ENCODE data around the gene ATP9B. TPM values are rescaled to one million over a fixed set of nuclear protein-coding genes. Genes with fewer than 3 reads are reported as not detected.

Gene ATP9B
- total RNA-seq, 3 donors from 2014 or later (not counting 1 experiment from before 2014, with no cell fraction given) = 66.0 to 78.9 (median 68.0) TPM

GRCh38 chr18:79385708-79386341 is 316.6 kb downstream of the ATP9B start:
- Mint-ChIP-seq H3K27ac (no peak overlapping the region), H3K4me3 (no peak overlapping the region), H3K36me3 (no peaks in the 10 kb centered on the region), H3K9me3 (no peaks in the 10 kb centered on the region), H3K27me3 (ENCODE audit: low read depth in 2 of 2) (peaks cover 24 to 31% of the 10 kb centered on the region in 2 donors), H3K4me1 (peaks cover 0 to 10% of the 10 kb centered on the region in 2 donors)
- no peak for DNase-seq
- Histone ChIP-seq H3K4me3 (ENCODE audit: low read length) (no peak overlapping the region), H3K36me3 (ENCODE audit: control insufficient read depth, insufficient read depth, low read length) (no peaks in the 10 kb centered on the region), H3K27ac (ENCODE audit: low read length) (no peak overlapping the region), H3K9me3 (ENCODE audit: control insufficient read depth, insufficient read depth, low read length) (no peaks in the 10 kb centered on the region), H3K27me3 (ENCODE audit: control insufficient read depth, insufficient read depth, low read length) (peaks cover 17% of the 10 kb centered on the region), H3K4me1 (ENCODE audit: control insufficient read depth, insufficient read depth, low read length) (no peaks in the 10 kb centered on the region)
- intact Hi-C loops (cut with micrococcal nuclease) = no loop called here
- no peak for ATAC-seq
- TF ChIP-seq CTCF (IDR thresholded peaks at IDR 0.05) = no peak
- 74% methylated on average over 21 of the region's 21 CpGs for WGBS (ENCODE audit: insufficient coverage)

GRCh38 chr18:79386547-79386946 is 317.4 kb downstream of the ATP9B start:
- H3K27ac ChIP-seq (ENCODE audit: low read length) = no peak overlapping the region
- H3K9me3 Mint-ChIP-seq = no peaks in the 10 kb centered on the region
- no peaks in the 10 kb centered on the region for H3K36me3 ChIP-seq (ENCODE audit: control insufficient read depth, insufficient read depth, low read length)
- TF ChIP-seq CTCF (IDR thresholded peaks at IDR 0.05) = no peak
- no peak for ATAC-seq
- H3K9me3 ChIP-seq (ENCODE audit: control insufficient read depth, insufficient read depth, low read length) = no peaks in the 10 kb centered on the region
- H3K27me3 Mint-ChIP-seq (ENCODE audit: low read depth in 2 of 2) = peaks cover 30 to 36% of the 10 kb centered on the region in 2 donors
- no peaks in the 10 kb centered on the region for H3K36me3 Mint-ChIP-seq
- H3K4me1 Mint-ChIP-seq = peaks cover 0 to 10% of the 10 kb centered on the region in 2 donors
- H3K4me1 ChIP-seq (ENCODE audit: control insufficient read depth, insufficient read depth, low read length) = no peaks in the 10 kb centered on the region
- H3K27ac Mint-ChIP-seq = no peak overlapping the region
- no peak overlapping the region for H3K4me3 ChIP-seq (ENCODE audit: low read length)
- intact Hi-C loops (cut with micrococcal nuclease) = no loop called here
- peaks cover 22% of the 10 kb centered on the region for H3K27me3 ChIP-seq (ENCODE audit: control insufficient read depth, insufficient read depth, low read length)
- DNase-seq = no peak
- H3K4me3 Mint-ChIP-seq = no peak overlapping the region
- 83% methylated on average over 14 of the region's 14 CpGs for whole genome bisulfite sequencing (ENCODE audit: insufficient coverage)

GRCh38 chr18:79387214-79387613 is 318.0 kb downstream of the ATP9B start:
- DNase-seq (no peak), ATAC-seq (no peak)
- Mint-ChIP-seq H3K9me3 (no peaks in the 10 kb centered on the region), H3K27ac (no peak overlapping the region), H3K36me3 (no peaks in the 10 kb centered on the region), H3K27me3 (ENCODE audit: low read depth in 2 of 2) (peaks cover 34 to 41% of the 10 kb centered on the region in 2 donors), H3K4me1 (peaks cover 0 to 10% of the 10 kb centered on the region in 2 donors), H3K4me3 (no peak overlapping the region)
- intact Hi-C loops (cut with micrococcal nuclease) = no loop called here
- Histone ChIP-seq H3K36me3 (ENCODE audit: control insufficient read depth, insufficient read depth, low read length) (no peaks in the 10 kb centered on the region), H3K4me1 (ENCODE audit: control insufficient read depth, insufficient read depth, low read length) (no peaks in the 10 kb centered on the region), H3K27me3 (ENCODE audit: control insufficient read depth, insufficient read depth, low read length) (peaks cover 22% of the 10 kb centered on the region), H3K27ac (ENCODE audit: low read length) (no peak overlapping the region), H3K4me3 (ENCODE audit: low read length) (no peak overlapping the region), H3K9me3 (ENCODE audit: control insufficient read depth, insufficient read depth, low read length) (no peaks in the 10 kb centered on the region)
- no peak for TF ChIP-seq CTCF (IDR thresholded peaks at IDR 0.05)
- 75% methylated on average over 6 of the region's 6 CpGs for WGBS (ENCODE audit: insufficient coverage)

- Mint-ChIP-seq H3K4me1 (peaks cover 0 to 10% of the 10 kb centered on the region in 2 donors), H3K9me3 (no peaks in the 10 kb centered on the region), H3K27me3 (ENCODE audit: low read depth in 2 of 2) (peaks cover 38 to 45% of the 10 kb centered on the region in 2 donors), H3K27ac (no peak overlapping the region), H3K4me3 (no peak overlapping the region), H3K36me3 (no peaks in the 10 kb centered on the region)
- no peak for TF ChIP-seq CTCF (IDR thresholded peaks at IDR 0.05)
- H3K4me3 ChIP-seq (ENCODE audit: low read length) = no peak overlapping the region
- H3K9me3 ChIP-seq (ENCODE audit: control insufficient read depth, insufficient read depth, low read length) = no peaks in the 10 kb centered on the region
- no peaks in the 10 kb centered on the region for H3K36me3 ChIP-seq (ENCODE audit: control insufficient read depth, insufficient read depth, low read length)
- intact Hi-C loops (cut with micrococcal nuclease) = no loop called here
- 68% methylated on average over 10 of the region's 11 CpGs for WGBS (ENCODE audit: insufficient coverage)
- peaks cover 24% of the 10 kb centered on the region for H3K27me3 ChIP-seq (ENCODE audit: control insufficient read depth, insufficient read depth, low read length)
- no peaks in the 10 kb centered on the region for H3K4me1 ChIP-seq (ENCODE audit: control insufficient read depth, insufficient read depth, low read length)
- no peak for DNase-seq
- no peak for ATAC-seq
- H3K27ac ChIP-seq (ENCODE audit: low read length) = no peak overlapping the region
These were observed 318.4 kb downstream of the ATP9B start for GRCh38 chr18:79387615-79388014.

Measured in natural killer cell (primary cell).